ENCODE measurements around the gene TMEM30A.

GRCh38 chr6:75300531-75300855 is 15.9 kb upstream of the TMEM30A start:
- TF ChIP-seq ZNF384 (IDR thresholded peaks at IDR 0.05) (no peak), FOXM1 (IDR thresholded peaks at IDR 0.05; ENCODE audit: borderline replicate concordance) (no peak), HDGF (IDR thresholded peaks at IDR 0.05; ENCODE audit: borderline replicate concordance) (no peak), FOXK2 (IDR thresholded peaks at IDR 0.05) (no peak)

All from HEK293T (cell line).